ENCODE measurements around the gene CCDC60. TPM values are rescaled to one million over a fixed set of nuclear protein-coding genes. Genes with fewer than 3 reads are reported as not detected.

Gene CCDC60
- total RNA-seq, 1 experiment from 2014 or later: not detected

GRCh38 chr12:119372540-119372939, 38.0 kb downstream of the CCDC60 start:
- DNase-seq (ENCODE audit: low spot score): no peak
- Histone ChIP-seq H3K4me1 (ENCODE audit: insufficient read depth, low read length, poor library complexity, severe bottlenecking) (peaks cover 19% of the 10 kb centered on the region), H3K9me3 (ENCODE audit: low read depth, low read length, poor library complexity, severe bottlenecking) (no peaks in the 10 kb centered on the region), H3K4me3 (ENCODE audit: low read depth, low read length, poor library complexity, severe bottlenecking) (no peak overlapping the region), H3K27me3 (replicated peaks; ENCODE audit: insufficient read depth, low read depth, low read length, poor library complexity) (no peaks in the 10 kb centered on the region), H3K36me3 (ENCODE audit: insufficient read depth, low read length, poor library complexity, severe bottlenecking) (no peaks in the 10 kb centered on the region), H3K27ac (ENCODE audit: low read depth, low read length, poor library complexity, severe bottlenecking) (no peak overlapping the region)
- CTCF ChIA-PET: interaction anchor here (0.6 kb wide), 1 partner anchor 164 kb away, joined by 3 read pairs; no protein-coding TSS in a partner anchor
- no TSS peak for BruUV-seq (replicated peaks)
- POLR2A ChIA-PET (ENCODE audit: low non-redundant PET): no interaction called here
- no peak for TF ChIP-seq EZH2 (IDR thresholded peaks at IDR 0.05; ENCODE audit: borderline replicate concordance, low read depth, low read length, poor library complexity, severe bottlenecking)
- no peak for TF ChIP-seq CTCF (conservative IDR thresholded peaks at IDR 0.05; ENCODE audit: low read depth, low read length)
- intact Hi-C loops (cut with micrococcal nuclease; ENCODE audit: unreplicated experiment): no loop called here

GRCh38 chr12:119373001-119373400, 38.5 kb downstream of the CCDC60 start:
- Histone ChIP-seq H3K27me3 (replicated peaks; ENCODE audit: insufficient read depth, low read depth, low read length, poor library complexity) (no peaks in the 10 kb centered on the region), H3K4me1 (ENCODE audit: insufficient read depth, low read length, poor library complexity, severe bottlenecking) (peaks cover 19% of the 10 kb centered on the region), H3K9me3 (ENCODE audit: low read depth, low read length, poor library complexity, severe bottlenecking) (no peaks in the 10 kb centered on the region), H3K27ac (ENCODE audit: low read depth, low read length, poor library complexity, severe bottlenecking) (no peak overlapping the region), H3K4me3 (ENCODE audit: low read depth, low read length, poor library complexity, severe bottlenecking) (no peak overlapping the region), H3K36me3 (ENCODE audit: insufficient read depth, low read length, poor library complexity, severe bottlenecking) (no peaks in the 10 kb centered on the region)
- intact Hi-C loops (cut with micrococcal nuclease; ENCODE audit: unreplicated experiment): no loop called here
- ChIA-PET CTCF (interaction anchor here (0.6 kb wide), 1 partner anchor 164 kb away, joined by 3 read pairs; no protein-coding TSS in a partner anchor), POLR2A (ENCODE audit: low non-redundant PET) (no interaction called here)
- BruUV-seq (replicated peaks): no TSS peak
- DNase-seq (ENCODE audit: low spot score): no peak
- TF ChIP-seq CTCF (conservative IDR thresholded peaks at IDR 0.05; ENCODE audit: low read depth, low read length) (no peak), EZH2 (IDR thresholded peaks at IDR 0.05; ENCODE audit: borderline replicate concordance, low read depth, low read length, poor library complexity, severe bottlenecking) (no peak)

- no peak for TF ChIP-seq CTCF (conservative IDR thresholded peaks at IDR 0.05; ENCODE audit: low read depth, low read length)
- TF ChIP-seq EZH2 (IDR thresholded peaks at IDR 0.05; ENCODE audit: borderline replicate concordance, low read depth, low read length, poor library complexity, severe bottlenecking): no peak
- no peak overlapping the region for H3K27ac ChIP-seq (ENCODE audit: low read depth, low read length, poor library complexity, severe bottlenecking)
- no TSS peak for BruUV-seq (replicated peaks)
- no peaks in the 10 kb centered on the region for H3K36me3 ChIP-seq (ENCODE audit: insufficient read depth, low read length, poor library complexity, severe bottlenecking)
- no peaks in the 10 kb centered on the region for H3K27me3 ChIP-seq (replicated peaks; ENCODE audit: insufficient read depth, low read depth, low read length, poor library complexity)
- no peak overlapping the region for H3K4me3 ChIP-seq (ENCODE audit: low read depth, low read length, poor library complexity, severe bottlenecking)
- peaks cover 19% of the 10 kb centered on the region for H3K4me1 ChIP-seq (ENCODE audit: insufficient read depth, low read length, poor library complexity, severe bottlenecking)
- ChIA-PET CTCF (no interaction called here), POLR2A (ENCODE audit: low non-redundant PET) (no interaction called here)
- intact Hi-C loops (cut with micrococcal nuclease; ENCODE audit: unreplicated experiment): no loop called here
- no peaks in the 10 kb centered on the region for H3K9me3 ChIP-seq (ENCODE audit: low read depth, low read length, poor library complexity, severe bottlenecking)
- DNase-seq (ENCODE audit: low spot score): no peak
Observed at GRCh38 chr12:119373666-119374065, 39.1 kb downstream of the CCDC60 start.

All from A673 (cell line).